GM18499 (cell line): ENCODE results near the gene SERPINB2.
A peak's percentile ranks its signal among the peaks of the same experiment; 100 is the strongest.
"Not testable (repeated sequence)": the region's sequence is repeated elsewhere in the genome, so short reads cannot be mapped to it uniquely, and the experiment has no call there.

Source experiments
- ATAC-seq: cut with Tn5 transposase; IDR thresholded peaks from one replicate; pipeline ENCODE4 v1.9.1; 2021; ENCODE audit warnings: moderate number of reproducible peaks; ENCODE audit not compliant: insufficient read depth, unreplicated experiment

The SERPINB2 gene

DNA sequence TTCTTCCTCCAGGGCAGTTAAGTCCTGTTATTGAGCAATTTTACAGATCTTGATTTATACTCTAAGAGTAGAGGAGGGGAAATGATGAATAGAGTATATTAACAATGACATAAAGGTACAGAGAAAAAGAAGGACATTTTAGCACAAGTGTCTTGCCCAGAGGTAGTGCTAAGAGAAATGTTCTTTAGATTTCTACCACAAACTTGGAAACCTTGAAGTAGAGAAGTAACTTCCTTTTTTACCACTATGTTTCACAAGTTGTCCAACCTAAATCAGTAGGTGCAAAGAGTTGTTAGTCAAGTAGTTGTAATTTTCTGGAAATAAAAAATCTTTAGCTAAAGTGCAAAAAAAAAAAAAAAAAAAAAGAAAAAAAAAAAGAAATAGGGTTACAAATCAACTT lies 41.9 kb downstream of the SERPINB2 start:
- not testable (repeated sequence) for ATAC-seq

DNA sequence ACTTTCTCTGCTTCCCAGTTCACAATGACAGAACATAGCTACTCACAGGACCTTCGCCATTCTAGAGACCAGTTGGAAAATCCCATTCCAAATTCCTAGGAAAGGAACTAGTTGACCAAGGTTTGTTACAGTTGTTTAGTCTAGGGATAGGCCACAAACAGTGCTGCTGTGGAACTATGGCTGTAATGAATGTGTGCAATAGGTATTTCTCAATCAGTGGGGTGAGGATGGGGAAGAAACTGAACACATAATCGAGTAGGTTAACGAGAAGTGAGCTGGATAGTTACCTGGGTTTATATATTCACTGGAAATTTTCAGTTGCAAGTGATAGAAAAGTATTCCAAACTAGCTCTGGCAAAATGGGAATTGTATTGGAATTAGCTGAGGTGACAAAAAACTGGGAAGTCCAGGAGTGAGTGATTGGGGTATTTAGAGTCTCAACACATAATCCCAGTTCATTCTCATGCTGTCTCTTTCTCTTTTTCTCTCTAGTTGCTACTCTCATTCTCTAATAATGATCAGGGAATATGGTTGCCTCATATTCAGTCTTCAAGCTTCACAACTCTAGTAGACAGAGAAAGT lies 43.4 kb downstream of the SERPINB2 start:
- ATAC-seq, result no peak

DNA sequence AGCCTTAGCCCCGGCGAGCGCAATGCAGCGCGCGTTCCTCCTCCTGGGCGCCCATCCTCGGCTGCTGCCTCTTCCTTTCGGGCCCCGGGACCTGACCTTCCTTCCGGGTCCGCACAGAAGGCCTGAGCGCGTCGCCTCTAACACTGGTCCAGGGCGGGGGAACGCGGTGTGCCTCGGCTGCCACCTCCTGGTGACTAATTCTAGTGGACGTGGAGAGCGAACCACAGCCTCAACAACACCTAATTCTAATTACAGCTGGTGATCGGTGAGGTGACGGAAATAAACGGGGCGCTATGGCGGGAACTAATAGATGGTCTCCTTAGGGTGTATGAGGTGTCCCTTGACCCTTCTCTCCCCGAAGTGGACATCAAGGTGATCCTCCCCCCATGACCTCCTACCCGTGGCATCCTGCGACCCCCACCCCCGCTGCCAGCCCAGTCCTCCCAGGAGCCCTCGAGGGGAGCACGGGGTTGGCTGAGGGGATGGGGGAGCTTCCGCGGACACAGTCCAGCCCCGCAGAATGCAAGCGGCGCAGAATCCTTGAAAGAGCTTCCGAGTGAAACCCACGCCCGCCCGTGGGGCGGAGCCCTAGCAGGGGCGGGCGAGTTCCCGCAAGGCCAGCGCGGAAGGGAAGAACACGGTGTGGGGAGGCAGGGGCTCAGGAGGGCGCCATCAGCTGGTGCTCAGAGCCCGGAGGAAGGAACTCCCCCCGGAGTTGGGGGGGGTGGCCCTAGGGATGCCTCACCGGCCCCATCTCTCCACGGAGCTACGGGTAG lies 48.8 kb downstream of the SERPINB2 start:
- peak; percentile 94 for ATAC-seq

DNA sequence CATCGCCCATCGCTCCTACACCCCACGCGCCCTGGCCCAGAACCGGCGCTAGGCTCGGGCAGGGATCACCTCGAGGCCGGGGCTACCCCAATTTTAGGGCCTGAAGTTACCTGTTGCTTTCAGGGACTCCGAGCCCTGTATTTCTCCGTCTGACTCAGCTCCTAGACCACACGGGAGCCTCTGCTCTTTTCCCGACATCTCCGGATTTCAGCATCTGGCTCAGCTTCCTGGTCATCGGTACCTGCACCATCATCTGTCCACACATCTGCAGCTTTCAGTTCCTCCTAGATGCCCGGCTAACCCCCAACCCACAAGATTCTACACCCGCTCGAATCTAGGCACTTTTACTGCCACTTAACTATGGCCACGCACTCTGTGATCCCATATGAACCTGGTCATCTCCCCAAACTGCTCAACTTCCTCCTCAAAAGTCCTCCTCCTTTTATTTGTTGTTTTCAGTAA lies 49.5 kb downstream of the SERPINB2 start:
- ATAC-seq, result peak; percentile 5

DNA sequence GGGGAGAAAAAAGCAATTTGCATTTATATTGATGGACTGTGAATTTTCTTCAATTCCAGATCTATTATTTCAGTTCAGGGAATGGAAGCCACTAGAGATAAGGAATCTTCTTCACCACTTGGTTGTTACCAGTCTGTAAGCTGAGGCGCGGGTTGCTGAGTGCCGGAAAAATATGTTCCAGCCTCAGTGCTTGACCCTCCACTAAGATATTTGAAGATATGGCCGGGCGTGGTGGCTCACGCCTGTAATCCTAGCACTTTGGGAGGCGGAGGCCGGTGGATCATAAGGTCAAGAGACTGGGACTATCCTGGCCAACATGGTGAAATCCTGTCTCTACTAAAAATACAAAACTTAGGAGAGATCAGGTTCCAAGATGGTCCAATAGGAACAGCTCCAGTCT lies 52.5 kb downstream of the SERPINB2 start:
- ATAC-seq, result no peak

DNA sequence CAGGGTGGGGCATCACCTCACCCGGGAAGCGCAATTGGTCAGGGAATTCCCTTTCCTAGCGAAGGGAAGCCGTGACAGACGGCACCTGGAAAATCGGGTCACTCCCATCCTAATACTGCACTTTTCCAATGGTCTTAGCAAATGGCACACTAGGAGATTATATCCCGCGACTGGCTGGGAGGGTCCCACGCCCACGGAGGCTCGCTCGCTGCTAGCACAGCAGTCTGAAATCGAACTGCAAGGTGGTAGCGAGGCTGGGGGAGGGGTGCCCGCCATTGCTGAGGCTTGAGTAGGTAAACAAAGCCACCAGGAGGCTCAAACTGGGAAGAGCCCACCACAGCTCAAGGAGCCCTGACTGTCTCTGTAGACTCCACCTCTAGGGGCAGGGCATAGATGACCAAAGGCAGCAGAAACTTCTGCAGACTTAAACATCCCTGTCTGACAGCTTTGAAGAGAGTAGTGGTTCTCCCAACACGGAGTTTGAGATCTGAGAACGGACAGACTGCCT lies 53.1 kb downstream of the SERPINB2 start:
- not testable (repeated sequence) for ATAC-seq

DNA sequence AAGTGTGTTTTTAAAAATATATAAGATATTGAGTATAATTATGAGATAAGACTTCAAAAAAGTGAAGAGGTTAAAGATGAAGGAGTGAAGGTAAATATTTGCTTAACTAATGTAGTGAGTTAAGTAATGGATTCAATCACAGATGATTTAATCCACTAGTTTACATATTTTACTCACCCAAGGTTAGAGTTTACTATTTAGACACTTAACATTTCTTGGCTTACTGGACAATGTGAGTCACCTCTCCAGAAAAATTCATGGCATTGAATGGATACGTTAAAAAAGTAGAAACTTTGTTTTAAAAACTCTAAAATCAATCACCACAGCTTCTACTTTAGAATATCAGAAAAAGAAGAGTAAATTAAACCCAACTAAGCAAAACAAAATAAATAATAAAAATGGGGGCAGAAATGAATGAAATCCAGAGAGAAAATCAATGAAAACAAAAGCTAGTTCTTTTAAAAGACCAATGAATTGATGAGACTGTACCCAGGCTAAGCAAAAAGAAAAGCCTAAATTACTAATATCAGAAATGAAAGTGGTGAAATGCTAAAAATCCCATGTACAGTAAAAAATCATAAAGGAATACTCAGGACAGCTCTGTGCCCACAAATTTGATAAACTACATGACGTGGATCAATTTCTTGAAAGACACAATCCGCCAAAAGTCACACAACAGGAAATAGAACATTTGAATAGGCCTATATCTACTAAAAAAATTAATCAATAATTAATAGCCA lies 59.7 kb downstream of the SERPINB2 start:
- ATAC-seq, result no peak

DNA sequence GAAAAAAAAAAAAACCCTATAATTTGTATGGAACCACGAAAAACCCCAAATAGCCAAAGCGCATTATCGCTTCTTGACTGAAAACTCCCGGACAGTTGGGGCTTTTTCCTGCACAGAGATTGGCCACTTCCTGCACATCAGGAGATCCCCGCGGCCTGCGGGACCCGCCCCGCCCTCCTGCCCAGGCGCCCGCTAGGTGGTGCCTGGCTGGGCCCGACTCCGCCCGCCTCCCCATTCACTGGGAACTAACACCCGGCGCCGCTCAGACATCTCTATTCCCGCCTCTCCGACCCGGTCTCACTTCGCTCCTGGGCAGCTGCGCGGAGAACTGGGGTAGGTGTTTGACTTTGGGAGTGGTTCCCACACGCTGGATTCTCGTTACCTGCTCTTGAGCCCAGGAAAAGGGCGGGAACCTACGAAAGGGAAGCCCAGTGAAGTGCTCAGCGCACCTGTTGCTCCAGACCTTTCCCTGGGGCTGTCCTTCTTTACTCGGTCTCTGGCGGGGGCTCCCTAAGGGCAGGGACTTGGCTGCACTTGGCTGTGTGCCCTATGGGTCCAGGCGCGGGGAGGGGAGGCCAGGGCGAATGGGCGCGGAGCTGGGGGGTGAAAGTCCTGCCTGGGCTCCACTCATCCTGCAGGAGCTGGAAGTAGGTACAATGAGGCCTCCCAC lies 61.7 kb downstream of the SERPINB2 start, which contains the start of gene HMSD:
TSS of gene HMSD (plus strand) at position 234 of the 670 bp plus-strand sequence. CDS start 4,155 bp downstream, outside the sequence.
- ATAC-seq, result peak; percentile 55

DNA sequence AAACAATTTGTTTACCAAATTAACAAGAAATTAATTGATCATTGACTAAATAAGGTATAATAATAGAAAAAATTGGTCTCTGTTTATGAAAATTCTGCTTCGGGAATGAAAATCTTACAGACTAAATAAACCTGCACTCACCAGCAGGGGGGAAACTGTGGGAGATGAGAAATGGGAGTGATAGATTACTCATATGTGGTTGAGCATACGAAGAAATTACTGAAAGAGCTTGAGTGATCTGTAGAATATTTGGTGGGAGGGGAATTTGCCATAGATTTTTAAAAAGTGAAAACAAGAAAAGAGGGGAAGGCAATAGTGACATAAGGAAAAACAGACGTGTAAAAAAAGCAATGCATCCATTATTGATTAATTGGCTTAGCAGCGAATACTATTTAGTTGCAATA lies 63.8 kb downstream of the SERPINB2 start:
- no peak for ATAC-seq
